GM06990 (cell line): Measurements from ENCODE around the gene RAB44.

Experiments used
- DNase-seq: peaks from one replicate; pipeline ENCODE4 v3.0.0-alpha.2; 2011; ENCODE audit not compliant: insufficient read length; ENCODE audit errors: extremely low read depth
- H3K27me3 ChIP-seq: replicated peaks from 2 replicates; pipeline ENCODE4 v1.6.0; 2011; ENCODE audit warnings: low read length; ENCODE audit not compliant: control insufficient read depth, insufficient read depth
- H3K36me3 ChIP-seq: 2 replicates; pipeline ENCODE4 v1.5.1; 2011; ENCODE audit warnings: low read length; ENCODE audit not compliant: control insufficient read depth, insufficient read depth
- H3K4me3 ChIP-seq: replicated peaks from 2 replicates; pipeline ENCODE4 v1.5.1; 2011; ENCODE audit warnings: low read depth, mild to moderate bottlenecking, control low read depth, low read length
- CTCF ChIP-seq: IDR thresholded peaks from 2 replicates; pipeline ENCODE4 v1.5.1; 2011; ENCODE audit warnings: low read length, control low read depth, mild to moderate bottlenecking, inconsistent platforms; ENCODE audit not compliant: insufficient read depth, poor library complexity, severe bottlenecking

RAB44 gene

GRCh38 chr6:36688063-36688738, 9.4 kb upstream of the RAB44 start:
- no peak for DNase-seq
- peaks cover 35% of the 10 kb centered on the region for H3K36me3 ChIP-seq
- no peaks in the 10 kb centered on the region for H3K27me3 ChIP-seq

GRCh38 chr6:36688739-36689075, 8.9 kb upstream of the RAB44 start:
- no peak overlapping the region for H3K4me3 ChIP-seq
- no peak for TF ChIP-seq CTCF
- peaks cover 30% of the 10 kb centered on the region for H3K36me3 ChIP-seq
- no peaks in the 10 kb centered on the region for H3K27me3 ChIP-seq
- DNase-seq: no peak

More at GRCh38 chr6:36688063-36688738, 9.4 kb upstream of the RAB44 start:
- TF ChIP-seq CTCF: no peak
- no peak overlapping the region for H3K4me3 ChIP-seq

- no peak for DNase-seq
- Histone ChIP-seq H3K36me3 (peaks cover 11% of the 10 kb centered on the region), H3K27me3 (no peaks in the 10 kb centered on the region), H3K4me3 (no peak overlapping the region)
- TF ChIP-seq CTCF: no peak
Measured at GRCh38 chr6:36691011-36691410, 6.6 kb upstream of the RAB44 start.

GRCh38 chr6:36691612-36692011, 6.0 kb upstream of the RAB44 start:
- peaks cover 5% of the 10 kb centered on the region for H3K36me3 ChIP-seq
- no peak for TF ChIP-seq CTCF
- no peak for DNase-seq
- no peaks in the 10 kb centered on the region for H3K27me3 ChIP-seq
- H3K4me3 ChIP-seq: no peak overlapping the region

- Histone ChIP-seq H3K36me3 (no peaks in the 10 kb centered on the region), H3K27me3 (no peaks in the 10 kb centered on the region), H3K4me3 (no peak overlapping the region)
- TF ChIP-seq CTCF: no peak
- no peak for DNase-seq
Measured at GRCh38 chr6:36692220-36692619, 5.4 kb upstream of the RAB44 start.
